HG03025 (cell line): ENCODE data around the gene HOOK2.
A peak's percentile ranks its signal among the peaks of the same experiment; 100 is the strongest.

ENCODE experiments used
- ATAC-seq: cut with Tn5 transposase; IDR thresholded peaks from one replicate; pipeline ENCODE4 v1.9.1; 2021; ENCODE audit warnings: mild to moderate bottlenecking, moderate library complexity; ENCODE audit not compliant: unreplicated experiment, low FRiP score

Gene HOOK2

GRCh38 chr19:12794196-12794941 lies 19.0 kb upstream of the HOOK2 start:
- ATAC-seq = no peak

GRCh38 chr19:12793290-12794195 lies 18.2 kb upstream of the HOOK2 start:
- no peak for ATAC-seq

- ATAC-seq = no peak
These were observed 17.5 kb upstream of the HOOK2 start for GRCh38 chr19:12792853-12793289.

GRCh38 chr19:12792051-12792852 lies 16.9 kb upstream of the HOOK2 start:
- no peak for ATAC-seq

GRCh38 chr19:12791345-12792050 lies 16.1 kb upstream of the HOOK2 start, which contains the start of gene JUNB:
JUNB (plus strand) TSS chr19:12791486; CDS start chr19:12791772, 286 bp downstream.
- ATAC-seq = peak; percentile 25

- no peak for ATAC-seq
These were observed 15.4 kb upstream of the HOOK2 start for GRCh38 chr19:12790628-12791344.

GRCh38 chr19:12789904-12790619 lies 14.7 kb upstream of the HOOK2 start:
- ATAC-seq = peak; percentile 32

GRCh38 chr19:12789098-12789903 lies 13.9 kb upstream of the HOOK2 start:
- ATAC-seq = no peak

GRCh38 chr19:12788682-12789097 lies 13.3 kb upstream of the HOOK2 start:
- no peak for ATAC-seq

- no peak for ATAC-seq
These were observed 12.8 kb upstream of the HOOK2 start for GRCh38 chr19:12788042-12788681.

- ATAC-seq = no peak
These were observed 12.1 kb upstream of the HOOK2 start for GRCh38 chr19:12787458-12787857.

- ATAC-seq = no peak
These were observed 11.6 kb upstream of the HOOK2 start for GRCh38 chr19:12786952-12787351.

- no peak for ATAC-seq
These were observed 11.0 kb upstream of the HOOK2 start for GRCh38 chr19:12786141-12786870.

GRCh38 chr19:12785431-12786031 lies 10.2 kb upstream of the HOOK2 start:
- ATAC-seq = no peak

GRCh38 chr19:12784871-12785430 lies 9.6 kb upstream of the HOOK2 start:
- ATAC-seq = no peak

GRCh38 chr19:12784394-12784870 lies 9.1 kb upstream of the HOOK2 start:
- no peak for ATAC-seq
